GM18870 (cell line): Measurements from ENCODE around the gene CDKL4.
"Not testable (repeated sequence)": the region's sequence is repeated elsewhere in the genome, so short reads cannot be mapped to it uniquely, and the experiment has no call there.

Source experiments
- ATAC-seq: cut with Tn5 transposase; IDR thresholded peaks from one replicate; pipeline ENCODE4 v1.9.1; 2021; ENCODE audit warnings: moderate library complexity; ENCODE audit not compliant: unreplicated experiment

Gene CDKL4

GRCh38 chr2:39232141-39232540, 11.6 kb downstream of the CDKL4 start:
- ATAC-seq = no peak

DNA sequence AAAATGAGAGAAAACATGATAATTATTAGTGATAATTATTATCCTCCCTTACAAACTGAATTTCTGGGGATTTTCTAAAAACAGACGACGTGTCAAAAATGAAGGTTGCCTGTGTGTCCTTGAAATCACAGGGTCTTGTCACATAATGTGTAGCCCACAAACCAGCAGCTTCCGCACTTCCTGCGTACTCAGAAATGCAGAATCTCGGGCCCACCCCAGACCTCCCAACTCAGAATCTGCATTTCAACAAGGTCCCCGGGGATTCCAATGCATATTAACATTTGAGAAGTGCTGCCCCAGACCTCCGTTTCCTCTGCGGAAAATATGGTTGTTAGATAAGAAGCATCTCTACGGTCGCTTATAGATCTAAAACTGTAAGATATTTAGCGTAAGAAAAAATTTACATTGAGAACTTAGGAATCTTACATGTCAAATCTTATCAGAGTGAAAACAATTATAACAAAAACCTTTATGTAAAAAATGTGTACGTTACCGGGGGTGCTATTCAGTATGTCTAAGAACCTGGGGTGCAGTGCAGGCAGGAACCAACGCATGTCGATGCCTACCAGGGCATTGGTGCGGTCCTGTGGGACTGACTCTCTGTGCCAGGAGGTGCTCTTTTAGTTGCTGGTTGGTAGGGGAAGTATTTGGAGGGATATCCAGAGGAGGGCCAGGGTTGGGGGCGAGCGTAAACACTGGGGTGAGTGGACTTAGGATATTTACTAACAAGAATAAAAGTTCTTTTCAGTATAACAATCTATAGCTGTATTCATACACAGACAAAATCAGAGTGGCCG, 15.2 kb downstream of the CDKL4 start:
- peak; percentile 22 for ATAC-seq

DNA sequence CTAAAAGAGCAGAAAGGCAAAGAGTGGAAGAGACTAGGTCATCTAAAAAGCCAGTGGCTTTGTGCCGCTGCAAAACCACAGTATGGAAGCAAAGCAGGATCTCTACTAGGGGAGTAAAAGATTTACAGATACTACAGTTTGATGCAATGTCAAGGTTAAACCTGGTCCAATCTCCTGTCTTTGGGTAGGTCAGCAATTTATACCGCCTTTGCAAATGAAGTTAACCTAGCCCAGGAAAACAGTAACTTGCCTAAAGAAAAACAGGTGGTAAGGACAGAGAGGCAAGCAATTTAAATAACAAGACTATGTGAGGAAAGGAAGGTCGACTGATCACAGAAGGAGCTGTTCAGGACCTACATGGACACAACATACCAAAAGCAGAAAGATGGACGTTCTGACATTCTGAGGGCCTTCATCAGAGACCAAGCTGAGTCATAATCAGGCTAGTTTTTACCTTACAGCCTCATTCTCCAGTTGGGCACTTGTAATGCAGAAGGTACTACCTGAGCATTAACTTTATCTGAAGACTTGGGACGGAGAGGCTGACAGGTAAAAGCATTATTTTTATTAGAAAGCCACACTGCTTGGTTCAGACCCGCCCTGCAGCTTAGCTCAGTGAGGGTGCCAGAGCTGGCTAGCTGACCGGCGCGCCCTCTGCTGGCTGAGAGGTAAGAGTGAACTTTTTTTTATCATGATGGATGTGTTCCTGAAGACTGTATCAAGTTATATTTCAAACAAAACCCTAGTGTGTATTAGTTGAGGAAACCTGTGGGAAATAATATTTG, 15.9 kb downstream of the CDKL4 start:
- ATAC-seq = peak; percentile 73

GRCh38 chr2:39225567-39225966, 18.2 kb downstream of the CDKL4 start:
- no peak for ATAC-seq

DNA sequence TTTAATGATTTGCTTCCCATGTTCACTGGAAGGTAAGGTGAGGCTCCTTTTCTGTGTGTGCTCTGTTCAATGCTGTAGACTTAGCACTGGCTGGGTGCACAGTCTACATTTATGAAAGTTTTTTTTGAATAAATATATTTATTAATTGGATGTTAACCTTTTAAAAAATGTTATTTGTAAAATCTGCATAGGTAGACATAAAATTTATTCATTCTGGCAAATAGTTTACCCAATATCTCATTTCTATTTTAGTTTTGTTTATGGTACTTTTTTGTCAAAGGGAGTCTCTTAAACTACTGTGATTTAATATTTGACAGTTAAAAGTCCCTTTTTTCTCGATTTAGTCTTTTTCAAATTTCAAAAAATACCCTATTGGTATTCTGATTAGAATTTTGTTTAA, 19.9 kb downstream of the CDKL4 start:
- no peak for ATAC-seq

DNA sequence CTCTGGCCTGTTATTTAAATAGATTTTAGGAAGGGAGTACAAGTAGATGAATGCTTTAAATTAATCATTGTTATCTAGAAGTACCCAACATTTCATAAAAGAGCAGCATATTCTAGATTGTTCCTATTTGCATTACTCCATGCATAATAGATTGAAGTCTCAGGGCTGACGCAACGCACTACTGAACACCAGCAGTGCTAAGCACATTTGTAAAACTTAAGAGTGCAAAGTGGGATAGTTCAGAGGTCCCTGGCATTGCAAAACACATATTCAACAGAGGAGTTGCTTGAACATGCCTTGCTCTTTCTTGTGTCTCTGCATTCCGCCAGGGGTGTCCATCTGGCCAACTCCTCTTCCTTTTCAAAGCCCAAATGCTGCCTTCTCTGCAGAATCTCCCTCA, 22.3 kb downstream of the CDKL4 start:
- ATAC-seq = no peak

DNA sequence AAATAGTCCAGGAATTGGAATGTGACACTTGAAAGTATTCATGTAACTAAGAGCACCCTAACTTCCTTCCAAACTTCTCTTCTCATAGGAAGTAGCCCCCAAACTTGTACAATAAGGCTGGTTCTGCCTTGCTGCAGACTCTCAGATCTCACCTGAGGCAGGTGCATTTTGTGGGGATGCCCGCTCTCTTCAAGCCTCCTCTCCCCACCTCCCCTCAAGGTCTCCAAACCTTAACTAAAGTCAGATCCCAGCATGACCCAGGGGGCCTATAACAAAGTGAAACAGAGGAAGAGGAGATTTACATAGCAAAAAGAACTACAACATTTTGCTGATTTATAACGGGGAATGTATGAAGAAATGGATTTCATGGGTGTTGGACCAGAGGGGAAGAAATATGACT, 23.6 kb downstream of the CDKL4 start:
- ATAC-seq = no peak

DNA sequence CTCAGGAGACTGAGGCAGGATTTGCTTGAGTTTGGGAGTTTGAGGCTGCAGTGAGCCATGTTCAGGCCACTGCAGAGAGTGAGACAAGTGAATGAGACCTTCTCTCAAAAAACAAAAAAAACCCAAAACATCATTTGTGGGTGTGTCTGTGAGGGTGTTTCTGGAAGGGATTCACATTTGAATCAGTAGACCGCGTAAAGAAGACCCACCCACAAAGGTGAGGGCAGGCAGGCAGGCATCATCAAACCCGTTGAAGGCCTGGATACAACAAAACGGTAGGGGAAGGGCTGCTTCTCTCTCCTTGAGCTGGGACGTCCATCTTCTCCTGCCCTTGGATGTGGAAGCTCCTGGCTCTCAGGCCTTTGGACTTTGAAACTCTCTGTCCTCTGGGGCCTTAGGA, 25.4 kb downstream of the CDKL4 start:
- ATAC-seq = no peak

DNA sequence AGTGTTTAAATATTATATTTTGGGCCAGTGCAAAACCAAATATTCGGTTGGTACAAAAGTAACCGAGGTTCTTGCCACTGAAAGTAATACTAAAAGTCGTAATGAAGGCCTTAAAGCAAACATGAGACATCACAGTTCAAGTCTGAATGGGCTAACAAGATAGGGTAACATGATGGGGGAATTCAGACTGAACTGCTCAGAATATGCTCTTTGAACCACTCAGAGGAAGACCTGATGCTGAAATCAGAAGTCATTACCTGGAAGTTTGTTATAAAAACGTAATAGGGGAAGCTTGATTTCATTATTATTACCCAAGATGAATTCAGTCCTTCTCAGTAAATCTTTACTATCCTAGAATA, 26.6 kb downstream of the CDKL4 start:
- ATAC-seq = peak; percentile 48

DNA sequence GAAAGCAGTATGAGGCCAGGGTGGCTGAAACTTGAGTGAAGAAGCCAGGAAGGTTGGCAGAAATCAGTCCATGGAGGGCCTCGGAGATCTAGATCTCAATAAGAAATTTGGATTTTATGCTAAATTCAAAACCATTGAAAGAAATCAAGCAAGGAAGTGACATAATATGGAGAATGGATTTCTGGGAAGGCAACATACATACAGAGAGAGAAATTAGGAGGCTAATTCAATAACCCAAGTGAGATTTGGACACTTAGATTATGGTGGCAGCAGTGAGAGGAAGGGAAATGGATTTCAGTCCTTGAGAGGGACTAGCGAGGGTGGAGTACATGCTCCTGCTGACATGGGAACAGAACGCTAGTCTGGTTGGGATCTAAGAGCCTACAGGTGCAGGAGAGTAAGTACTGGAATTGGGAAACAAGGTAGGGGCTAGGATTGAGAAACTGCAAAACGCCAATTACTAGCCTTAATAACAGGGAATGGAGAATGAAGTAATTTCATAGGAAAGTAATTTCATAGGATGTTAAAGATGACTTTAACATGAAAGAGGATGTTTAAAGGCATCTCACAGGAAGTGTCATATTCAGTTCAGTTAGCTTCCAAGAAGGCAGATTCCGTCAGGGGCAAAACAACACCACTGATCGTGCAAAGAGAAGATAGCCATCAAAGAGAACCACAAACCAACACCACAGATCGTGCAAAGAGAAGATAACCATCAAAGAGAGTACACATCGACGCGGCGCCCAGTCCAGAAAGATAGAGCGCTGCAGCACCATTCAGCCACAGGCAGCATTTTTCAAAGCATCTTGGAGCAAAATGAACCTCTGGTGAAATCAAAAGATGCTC, 27.2 kb downstream of the CDKL4 start:
- peak; percentile 53 for ATAC-seq

- no peak for ATAC-seq
Measured at GRCh38 chr2:39215545-39215944, 28.2 kb downstream of the CDKL4 start.

DNA sequence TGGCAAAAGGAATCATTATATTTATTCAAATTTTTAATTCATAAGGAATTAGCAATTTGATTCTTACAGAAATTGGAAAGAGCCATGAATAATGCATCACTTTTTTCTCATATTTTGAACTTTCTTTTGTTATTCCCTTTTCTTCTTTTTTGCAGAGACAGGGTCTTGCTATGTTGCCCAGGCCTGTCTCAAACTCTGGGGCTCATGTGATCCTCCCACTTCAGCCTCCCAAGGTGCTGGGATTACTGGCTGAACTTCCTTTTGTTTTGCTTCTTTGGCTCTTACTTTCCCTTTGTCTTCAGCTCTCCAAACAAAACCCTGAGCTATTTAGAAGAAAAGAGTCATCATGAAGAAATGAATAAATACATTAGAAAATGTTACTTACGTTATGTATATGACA, 30.8 kb downstream of the CDKL4 start:
- no peak for ATAC-seq

DNA sequence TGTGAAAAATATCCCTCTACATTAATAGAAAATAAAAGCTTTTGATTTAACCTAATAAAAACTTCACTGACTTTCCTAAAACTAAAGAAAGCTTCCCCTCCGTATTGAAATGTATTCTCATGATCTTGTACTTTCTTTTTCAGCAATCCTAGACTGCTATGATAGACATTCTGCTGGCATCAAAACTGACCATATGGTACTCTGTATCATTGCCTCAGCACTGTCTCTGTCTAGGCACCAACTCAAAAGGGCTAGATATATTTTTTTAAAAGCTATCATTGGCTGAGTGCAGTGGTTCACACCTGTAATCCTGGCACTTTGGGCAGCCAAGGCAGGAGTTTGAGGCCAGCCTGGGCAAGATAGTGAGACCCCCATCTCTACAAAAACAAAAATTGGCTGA, 32.9 kb downstream of the CDKL4 start:
- ATAC-seq = no peak

- no peak for ATAC-seq
Measured at GRCh38 chr2:39203382-39203781, 40.4 kb downstream of the CDKL4 start.

DNA sequence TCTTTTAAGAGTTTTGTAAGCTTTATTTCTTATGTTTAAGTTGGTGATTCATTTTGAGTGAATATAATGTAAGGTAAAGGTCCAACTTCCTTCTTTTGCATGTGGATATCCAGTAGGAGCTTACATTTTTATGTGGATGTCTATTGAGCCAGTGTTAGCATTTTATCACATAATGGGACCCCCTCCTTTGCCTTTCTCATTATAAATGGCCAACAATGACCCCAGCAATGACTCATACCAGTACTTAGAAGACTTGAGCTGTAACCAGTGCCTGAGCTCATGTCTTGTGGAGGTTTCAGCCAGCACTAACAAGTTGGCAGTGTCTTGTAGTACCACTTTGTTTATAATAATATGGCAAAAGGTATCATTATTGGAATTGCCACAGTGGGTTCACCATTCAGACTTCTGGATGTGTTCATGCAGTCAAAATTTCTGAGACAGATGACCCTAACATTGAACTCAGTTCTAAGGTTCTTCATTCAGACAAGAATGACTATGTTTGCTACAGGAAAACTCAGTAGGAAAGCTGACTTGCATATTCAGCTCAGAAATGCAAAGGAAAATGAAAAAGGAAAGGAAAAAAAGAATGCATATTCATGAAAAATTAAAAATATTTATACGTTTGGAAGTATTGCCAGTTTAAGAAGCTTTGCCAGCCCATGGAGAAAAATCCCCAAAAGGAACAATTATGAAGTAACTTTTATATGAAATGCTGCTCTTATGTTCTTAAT, 41.0 kb downstream of the CDKL4 start:
- ATAC-seq = no peak

DNA sequence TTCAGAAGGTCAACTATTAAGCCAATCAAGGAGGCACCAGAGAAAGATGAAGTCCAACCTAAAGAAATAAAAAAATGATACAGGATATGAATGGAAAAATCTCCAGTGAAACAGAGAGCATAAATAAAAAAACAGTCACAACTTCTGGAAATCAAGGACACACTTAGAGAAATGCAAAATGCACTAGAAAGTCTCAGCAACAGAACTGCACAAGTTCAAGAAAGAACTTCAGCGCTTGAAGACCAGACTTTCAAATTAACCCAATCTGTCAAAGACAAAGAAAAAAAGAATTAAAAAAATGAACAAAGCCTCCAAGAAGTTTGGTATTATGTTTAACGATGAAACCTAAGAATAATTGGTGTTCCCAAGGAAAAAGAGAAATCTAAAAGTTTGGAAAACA, 46.8 kb downstream of the CDKL4 start:
- not testable (repeated sequence) for ATAC-seq

DNA sequence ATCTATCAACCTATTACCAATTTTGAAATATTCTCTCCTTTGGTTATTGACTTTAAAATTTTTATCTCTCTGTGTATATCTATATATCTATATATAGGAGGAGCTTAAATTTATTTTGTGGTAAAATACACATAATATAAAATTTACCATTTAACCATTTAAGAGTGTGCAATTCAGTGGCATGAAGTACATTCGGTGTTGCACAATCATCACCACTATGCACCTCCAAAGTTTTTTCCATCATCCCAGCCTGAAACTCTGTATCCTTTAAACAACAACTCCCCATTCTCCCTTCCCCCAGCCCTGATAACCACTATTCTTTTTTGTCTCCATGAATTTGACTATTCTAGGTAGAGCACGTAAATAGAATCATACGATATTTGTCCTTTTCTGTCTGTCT, 49.1 kb downstream of the CDKL4 start:
- no peak for ATAC-seq

DNA sequence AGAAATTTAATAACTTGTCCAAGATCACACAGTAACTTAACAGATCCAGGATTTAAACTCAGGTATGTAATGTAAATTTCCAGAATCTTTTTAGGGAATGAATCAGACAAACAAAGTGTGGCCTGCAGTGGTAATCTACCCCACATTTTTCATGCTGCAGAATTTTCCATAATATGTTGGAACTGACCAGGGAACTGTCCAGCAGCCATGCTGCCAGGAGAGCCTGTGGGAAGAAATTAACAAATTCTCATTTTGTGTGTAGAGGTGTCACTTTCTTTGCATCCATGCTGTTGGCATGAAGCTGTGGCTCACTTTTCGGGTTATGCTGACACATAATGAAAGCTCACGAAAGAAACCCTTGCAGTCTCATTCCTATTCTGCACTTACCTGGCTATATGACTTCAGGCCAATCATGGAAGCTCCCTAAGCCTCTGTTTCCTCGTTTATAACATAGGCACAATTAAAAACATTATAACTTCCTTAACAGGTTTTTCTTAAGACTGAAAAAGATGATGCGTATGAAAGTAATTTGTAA, 54.7 kb downstream of the CDKL4 start:
- no peak for ATAC-seq

GRCh38 chr2:39183673-39184072, 60.1 kb downstream of the CDKL4 start:
- ATAC-seq = no peak

DNA sequence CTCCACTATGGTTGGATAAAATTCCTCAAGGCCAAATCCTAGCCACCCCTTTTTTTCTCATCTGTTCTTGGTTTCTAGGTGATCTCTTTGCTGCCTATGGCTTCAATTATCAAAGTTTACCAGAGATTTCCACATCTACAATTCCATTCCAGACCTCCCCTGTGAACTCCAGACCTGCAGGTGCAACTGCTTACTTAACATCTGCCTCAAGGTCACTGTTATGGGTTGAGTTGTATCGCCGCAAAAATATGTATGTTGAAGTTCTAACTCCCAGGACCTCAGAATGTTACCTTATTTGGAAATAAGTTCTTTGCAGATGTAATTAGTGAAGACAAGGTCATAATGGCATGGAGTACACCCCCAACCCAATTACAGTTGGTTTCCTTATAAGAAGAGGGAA, 62.5 kb downstream of the CDKL4 start:
- ATAC-seq = no peak
